ENCODE data around the gene PCBP2. TPM values are rescaled to one million over a fixed set of nuclear protein-coding genes. Genes with fewer than 3 reads are reported as not detected.
A peak's percentile ranks its signal among the peaks of the same experiment; 100 is the strongest.
"Not testable (repeated sequence)": the region's sequence is repeated elsewhere in the genome, so short reads cannot be mapped to it uniquely, and the experiment has no call there.

The PCBP2 gene
- polyA plus RNA-seq, 2 of the 4 experiments (the other 2 are of a cell fraction), result 367 to 546 TPM

- FAIRE-seq (no peak), ATAC-seq (no peak), DNase-seq (ENCODE audit: low read depth in 1 of 2, low spot score in 1 of 2) (no peak)
- ChIA-PET POLR2A (interaction anchor here (0.6 to 2.7 kb wide), 3 partner anchors 22 to 126 kb away, joined by 3 to 10 read pairs (median 3); partner anchors contain the start of genes PRR13 and TARBP2), CTCF (interaction anchor here (0.7 to 5.0 kb wide), 10 partner anchors 9 to 267 kb away, joined by 3 to 46 read pairs (median 4); partner anchors contain the start of gene TARBP2)
- 79% methylated on average over 1 of the region's 1 CpG for WGBS (ENCODE audit: missing lambda C conversion rate)
- Histone ChIP-seq H3K4me1 (peaks cover 59% of the 10 kb centered on the region), H3K9me3 (no peaks in the 10 kb centered on the region), H3K4me3 (no peak overlapping the region), H3K27ac (no peak overlapping the region), H3K4me2 (no peak overlapping the region)
- TF ChIP-seq POLR2AphosphoS2 (conservative IDR thresholded peaks at IDR 0.05; ENCODE audit: low read length) (peak; percentile 70), KDM5A (IDR thresholded peaks at IDR 0.05) (no peak), FOSB (CRISPR knock-in tag; IDR thresholded peaks at IDR 0.05) (0 out of 2 replicates have a peak, but pooled peaks have one; percentile 24)
Measured at GRCh38 chr12:53478865-53479264, 27.0 kb downstream of the PCBP2 start.

GRCh38 chr12:53479331-53479730, 27.4 kb downstream of the PCBP2 start:
- H3K9me3 ChIP-seq, result no peaks in the 10 kb centered on the region
- FAIRE-seq (no peak), ATAC-seq (no peak), DNase-seq (ENCODE audit: low read depth in 1 of 2, low spot score in 1 of 2) (no peak)
- no peak overlapping the region for H3K27ac ChIP-seq
- 92% methylated on average over 5 of the region's 5 CpGs for WGBS (ENCODE audit: missing lambda C conversion rate)
- ChIA-PET POLR2A (interaction anchor here (1.2 to 2.7 kb wide), 2 partner anchors 21 to 127 kb away, joined by 3 to 10 read pairs; partner anchors contain the start of gene TARBP2), CTCF (interaction anchor here (0.7 to 5.0 kb wide), 6 partner anchors 9 to 267 kb away, joined by 3 to 46 read pairs (median 5); no protein-coding TSS in a partner anchor)
- TF ChIP-seq RFX5 (IDR thresholded peaks at IDR 0.05) (no peak), BCL3 (IDR thresholded peaks at IDR 0.05) (0 out of 3 replicates have a peak, but pooled peaks have one; percentile 22), MAFK (IDR thresholded peaks at IDR 0.05; ENCODE audit: partially characterized antibody) (peak; percentile 81)
- no peak overlapping the region for H3K4me3 ChIP-seq
- no peak overlapping the region for H3K4me2 ChIP-seq
- peaks cover 56% of the 10 kb centered on the region for H3K4me1 ChIP-seq

GRCh38 chr12:53480491-53481442, 28.9 kb downstream of the PCBP2 start:
- ChIA-PET POLR2A (interaction anchor here (0.7 to 6.9 kb wide), 5 partner anchors 8 to 159 kb away, joined by 3 to 34 read pairs (median 10); partner anchors contain the start of genes AAAS, MAP3K12 and TARBP2), CTCF (interaction anchor here (0.9 to 3.4 kb wide), 8 partner anchors 9 to 160 kb away, joined by 3 to 24 read pairs (median 8); partner anchors contain the start of genes AAAS and NPFF)
- FAIRE-seq (no peak), ATAC-seq (no peak), DNase-seq (ENCODE audit: low read depth in 1 of 2, low spot score in 1 of 2) (no peak)
- peak; percentile 36; the same call in 1 of the 2 replicates for TF ChIP-seq TFCP2L1 (CRISPR knock-in tag; IDR thresholded peaks at IDR 0.05)
- no peak for TF ChIP-seq NR3C1 (IDR thresholded peaks at IDR 0.05)
- peak in 1 of 2 experiments; percentile 44; a peak in 1 of 5 replicates for TF ChIP-seq JUN (IDR thresholded peaks at IDR 0.05)
- TF ChIP-seq ZNF302 (CRISPR knock-in tag; IDR thresholded peaks at IDR 0.05), result no peak
- TF ChIP-seq POLR2AphosphoS2 (conservative IDR thresholded peaks at IDR 0.05; ENCODE audit: low read length), result peak; percentile 90
- WGBS (ENCODE audit: missing lambda C conversion rate), result 73% methylated on average over 12 of the region's 12 CpGs
- Histone ChIP-seq H3K4me3 (no peak overlapping the region), H3K9me3 (no peaks in the 10 kb centered on the region), H3K27ac (no peak overlapping the region), H3K4me2 (no peak overlapping the region), H3K4me1 (peaks cover 49% of the 10 kb centered on the region)

- DNase-seq (ENCODE audit: low read depth in 1 of 2, low spot score in 1 of 2); ATAC-seq; H3K9me3 ChIP-seq; FAIRE-seq; H3K27ac ChIP-seq; H3K4me3 ChIP-seq; H3K4me2 ChIP-seq: not testable (repeated sequence)
- WGBS (ENCODE audit: missing lambda C conversion rate), result 66% methylated on average over 6 of the region's 6 CpGs
- POLR2A ChIA-PET, result interaction anchor here (0.6 to 6.9 kb wide), 6 partner anchors 9 to 160 kb away, joined by 4 to 34 read pairs (median 9); partner anchors contain the start of genes AAAS, MAP3K12 and TARBP2
- H3K4me1 ChIP-seq, result peaks cover 42% of the 10 kb centered on the region
- CTCF ChIA-PET, result interaction anchor here (0.9 to 3.4 kb wide), 10 partner anchors 9 to 160 kb away, joined by 3 to 24 read pairs (median 6); partner anchors contain the start of genes AAAS and NPFF
Measured at GRCh38 chr12:53481458-53481857, 29.6 kb downstream of the PCBP2 start.

Data from A549 (cell line).